Measurements from ENCODE around the gene RNPEP. TPM values are rescaled to one million over a fixed set of nuclear protein-coding genes. Genes with fewer than 3 reads are reported as not detected.

Gene RNPEP
- total and polyA plus RNA-seq, 2 of the 13 experiments (the other 11 are each of a cell fraction or from before 2014, with no cell fraction given), result 20.6 to 38.4 TPM

DNA sequence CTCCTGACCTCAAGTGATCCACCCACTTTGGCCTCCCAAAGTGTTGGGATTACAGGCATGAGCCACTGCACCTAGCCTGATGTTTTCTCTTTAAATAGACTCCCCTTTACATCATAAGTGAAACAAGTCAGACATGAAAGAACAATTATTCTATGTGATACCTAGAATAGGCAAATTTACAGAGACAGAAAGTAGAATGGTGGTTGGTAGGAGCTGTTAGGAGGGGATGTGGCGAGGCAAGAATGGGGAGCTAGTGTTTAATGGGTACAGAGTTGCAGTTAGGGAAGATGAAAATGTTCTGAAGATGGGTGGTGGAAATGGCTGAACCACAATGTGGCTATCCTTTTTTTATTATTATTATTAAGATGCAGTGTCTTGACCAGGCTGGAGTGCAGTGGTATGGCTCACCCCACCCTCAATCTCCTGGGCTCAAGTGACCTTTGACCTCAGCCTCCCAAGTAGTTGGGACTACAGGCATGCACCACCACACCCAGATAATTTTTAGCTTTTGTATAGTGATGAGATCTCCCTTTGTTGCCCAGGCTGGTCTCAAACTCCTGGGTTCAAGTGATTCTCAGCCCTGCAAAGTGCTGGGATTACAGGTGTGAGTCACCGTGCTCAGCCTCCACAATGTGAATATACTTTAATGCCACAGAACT, 56.4 kb downstream of the RNPEP start (continued):
- TF ChIP-seq, protein P1, sequence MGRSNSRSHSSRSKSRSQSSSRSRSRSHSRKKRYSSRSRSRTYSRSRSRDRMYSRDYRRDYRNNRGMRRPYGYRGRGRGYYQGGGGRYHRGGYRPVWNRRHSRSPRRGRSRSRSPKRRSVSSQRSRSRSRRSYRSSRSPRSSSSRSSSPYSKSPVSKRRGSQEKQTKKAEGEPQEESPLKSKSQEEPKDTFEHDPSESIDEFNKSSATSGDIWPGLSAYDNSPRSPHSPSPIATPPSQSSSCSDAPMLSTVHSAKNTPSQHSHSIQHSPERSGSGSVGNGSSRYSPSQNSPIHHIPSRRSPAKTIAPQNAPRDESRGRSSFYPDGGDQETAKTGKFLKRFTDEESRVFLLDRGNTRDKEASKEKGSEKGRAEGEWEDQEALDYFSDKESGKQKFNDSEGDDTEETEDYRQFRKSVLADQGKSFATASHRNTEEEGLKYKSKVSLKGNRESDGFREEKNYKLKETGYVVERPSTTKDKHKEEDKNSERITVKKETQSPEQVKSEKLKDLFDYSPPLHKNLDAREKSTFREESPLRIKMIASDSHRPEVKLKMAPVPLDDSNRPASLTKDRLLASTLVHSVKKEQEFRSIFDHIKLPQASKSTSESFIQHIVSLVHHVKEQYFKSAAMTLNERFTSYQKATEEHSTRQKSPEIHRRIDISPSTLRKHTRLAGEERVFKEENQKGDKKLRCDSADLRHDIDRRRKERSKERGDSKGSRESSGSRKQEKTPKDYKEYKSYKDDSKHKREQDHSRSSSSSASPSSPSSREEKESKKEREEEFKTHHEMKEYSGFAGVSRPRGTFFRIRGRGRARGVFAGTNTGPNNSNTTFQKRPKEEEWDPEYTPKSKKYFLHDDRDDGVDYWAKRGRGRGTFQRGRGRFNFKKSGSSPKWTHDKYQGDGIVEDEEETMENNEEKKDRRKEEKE (IDR thresholded peaks at IDR 0.05), result no peak
- TF ChIP-seq ZNF33B (CRISPR knock-in tag; IDR thresholded peaks at IDR 0.05), result no peak
- TF ChIP-seq IKZF1 (IDR thresholded peaks at IDR 0.05), result no peak
- TF ChIP-seq, protein P2, sequence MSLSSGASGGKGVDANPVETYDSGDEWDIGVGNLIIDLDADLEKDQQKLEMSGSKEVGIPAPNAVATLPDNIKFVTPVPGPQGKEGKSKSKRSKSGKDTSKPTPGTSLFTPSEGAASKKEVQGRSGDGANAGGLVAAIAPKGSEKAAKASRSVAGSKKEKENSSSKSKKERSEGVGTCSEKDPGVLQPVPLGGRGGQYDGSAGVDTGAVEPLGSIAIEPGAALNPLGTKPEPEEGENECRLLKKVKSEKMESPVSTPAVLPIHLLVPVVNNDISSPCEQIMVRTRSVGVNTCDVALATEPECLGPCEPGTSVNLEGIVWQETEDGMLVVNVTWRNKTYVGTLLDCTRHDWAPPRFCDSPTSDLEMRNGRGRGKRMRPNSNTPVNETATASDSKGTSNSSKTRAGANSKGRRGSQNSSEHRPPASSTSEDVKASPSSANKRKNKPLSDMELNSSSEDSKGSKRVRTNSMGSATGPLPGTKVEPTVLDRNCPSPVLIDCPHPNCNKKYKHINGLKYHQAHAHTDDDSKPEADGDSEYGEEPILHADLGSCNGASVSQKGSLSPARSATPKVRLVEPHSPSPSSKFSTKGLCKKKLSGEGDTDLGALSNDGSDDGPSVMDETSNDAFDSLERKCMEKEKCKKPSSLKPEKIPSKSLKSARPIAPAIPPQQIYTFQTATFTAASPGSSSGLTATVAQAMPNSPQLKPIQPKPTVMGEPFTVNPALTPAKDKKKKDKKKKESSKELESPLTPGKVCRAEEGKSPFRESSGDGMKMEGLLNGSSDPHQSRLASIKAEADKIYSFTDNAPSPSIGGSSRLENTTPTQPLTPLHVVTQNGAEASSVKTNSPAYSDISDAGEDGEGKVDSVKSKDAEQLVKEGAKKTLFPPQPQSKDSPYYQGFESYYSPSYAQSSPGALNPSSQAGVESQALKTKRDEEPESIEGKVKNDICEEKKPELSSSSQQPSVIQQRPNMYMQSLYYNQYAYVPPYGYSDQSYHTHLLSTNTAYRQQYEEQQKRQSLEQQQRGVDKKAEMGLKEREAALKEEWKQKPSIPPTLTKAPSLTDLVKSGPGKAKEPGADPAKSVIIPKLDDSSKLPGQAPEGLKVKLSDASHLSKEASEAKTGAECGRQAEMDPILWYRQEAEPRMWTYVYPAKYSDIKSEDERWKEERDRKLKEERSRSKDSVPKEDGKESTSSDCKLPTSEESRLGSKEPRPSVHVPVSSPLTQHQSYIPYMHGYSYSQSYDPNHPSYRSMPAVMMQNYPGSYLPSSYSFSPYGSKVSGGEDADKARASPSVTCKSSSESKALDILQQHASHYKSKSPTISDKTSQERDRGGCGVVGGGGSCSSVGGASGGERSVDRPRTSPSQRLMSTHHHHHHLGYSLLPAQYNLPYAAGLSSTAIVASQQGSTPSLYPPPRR (CRISPR knock-in tag; IDR thresholded peaks at IDR 0.05; ENCODE audit: borderline replicate concordance), result no peak
- TF ChIP-seq, protein P3, sequence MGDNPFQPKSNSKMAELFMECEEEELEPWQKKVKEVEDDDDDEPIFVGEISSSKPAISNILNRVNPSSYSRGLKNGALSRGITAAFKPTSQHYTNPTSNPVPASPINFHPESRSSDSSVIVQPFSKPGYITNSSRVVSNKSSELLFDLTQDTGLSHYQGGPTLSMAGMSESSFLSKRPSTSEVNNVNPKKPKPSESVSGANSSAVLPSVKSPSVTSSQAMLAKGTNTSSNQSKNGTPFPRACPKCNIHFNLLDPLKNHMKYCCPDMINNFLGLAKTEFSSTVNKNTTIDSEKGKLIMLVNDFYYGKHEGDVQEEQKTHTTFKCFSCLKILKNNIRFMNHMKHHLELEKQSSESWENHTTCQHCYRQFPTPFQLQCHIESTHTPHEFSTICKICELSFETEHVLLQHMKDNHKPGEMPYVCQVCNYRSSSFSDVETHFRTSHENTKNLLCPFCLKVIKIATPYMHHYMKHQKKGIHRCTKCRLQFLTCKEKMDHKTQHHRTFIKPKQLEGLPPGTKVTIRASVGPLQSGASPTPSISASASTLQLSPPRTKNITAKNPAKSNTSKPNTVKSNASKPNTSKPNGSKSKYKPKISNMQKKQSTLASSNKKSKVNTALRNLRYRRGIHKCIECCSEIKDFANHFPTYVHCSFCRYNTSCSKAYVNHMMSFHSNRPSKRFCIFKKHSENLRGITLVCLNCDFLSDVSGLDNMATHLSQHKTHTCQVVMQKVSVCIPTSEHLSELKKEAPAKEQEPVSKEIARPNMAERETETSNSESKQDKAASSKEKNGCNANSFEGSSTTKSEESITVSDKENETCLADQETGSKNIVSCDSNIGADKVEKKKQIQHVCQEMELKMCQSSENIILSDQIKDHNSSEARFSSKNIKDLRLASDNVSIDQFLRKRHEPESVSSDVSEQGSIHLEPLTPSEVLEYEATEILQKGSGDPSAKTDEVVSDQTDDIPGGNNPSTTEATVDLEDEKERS (CRISPR knock-in tag; IDR thresholded peaks at IDR 0.05), result no peak
- no peak for TF ChIP-seq MTF1 (CRISPR knock-in tag; IDR thresholded peaks at IDR 0.05)
- no peak for TF ChIP-seq KDM1A (CRISPR knock-in tag; IDR thresholded peaks at IDR 0.05)
- no peak for TF ChIP-seq BRCA1 (CRISPR knock-in tag; IDR thresholded peaks at IDR 0.05)
- no peak for TF ChIP-seq ZSCAN31 (CRISPR knock-in tag; IDR thresholded peaks at IDR 0.05; ENCODE audit: low read depth)
- TF ChIP-seq PITX1 (CRISPR knock-in tag; IDR thresholded peaks at IDR 0.05), result no peak

Data from HepG2 (cell line).